ENCODE results near the gene KRTAP10-8. TPM values are rescaled to one million over a fixed set of nuclear protein-coding genes. Genes with fewer than 3 reads are reported as not detected.

The KRTAP10-8 gene
- not detected for polyA plus RNA-seq (2013, experiment 1 of 2)
- not detected for polyA plus RNA-seq (2013, experiment 2 of 2)

GRCh38 chr21:44612029-44612486 is at the start of gene KRTAP10-8:
Gene KRTAP10-8 (plus strand): TSS chr21:44612079. CDS start chr21:44612101, 22 bp downstream.
- peak within 1 kb of the TSS; percentile 22 for H3K23ac ChIP-seq (ENCODE audit: low read depth, low read length, poor library complexity)
- H2BK5ac ChIP-seq (ENCODE audit: low read length) = no peak within 1 kb of the TSS
- no peak for DNase-seq (ENCODE audit: low spot score)
- no peak within 1 kb of the TSS for H4K8ac ChIP-seq (ENCODE audit: low read depth, low read length)
- peak within 1 kb of the TSS; percentile 77 for H3K18ac ChIP-seq (ENCODE audit: low read length)
- H2BK12ac ChIP-seq (ENCODE audit: low read length) = peak within 1 kb of the TSS; percentile 41
- H4K91ac ChIP-seq (ENCODE audit: low read depth, low read length, poor library complexity) = peak within 1 kb of the TSS; percentile 77
- peak within 1 kb of the TSS; percentile 35 for H2BK120ac ChIP-seq (ENCODE audit: low read depth, low read length)
- peak within 1 kb of the TSS in 1 of 2 donors; percentile 22 for H3K4me3 ChIP-seq (ENCODE audit: low read length in 2 of 2)
- WGBS, 2 donors (ENCODE audit: extremely low coverage in 2 of 2, insufficient read length in 2 of 2, insufficient replicate concordance in 1 of 2) = no CpG with 5 or more reads among the region's 8 CpGs
- peak within 1 kb of the TSS; percentile 96 for H2AK5ac ChIP-seq (ENCODE audit: low read depth, low read length)
- peak within 1 kb of the TSS; percentile 61 for H3K9ac ChIP-seq (ENCODE audit: low read depth, low read length, poor library complexity)
- H3K9me3 ChIP-seq (replicated peaks in 1 of 2; ENCODE audit: control insufficient read depth in 2 of 2, insufficient read depth in 1 of 2, low read depth in 1 of 2, low read length in 2 of 2) = peaks cover 3 to 8% of the 10 kb centered on the region in 2 donors
- no peaks in the 10 kb centered on the region for H3K4me1 ChIP-seq (ENCODE audit: control insufficient read depth in 2 of 2, insufficient read depth in 1 of 2, low read depth in 1 of 2, low read length in 2 of 2)
- H3K27ac ChIP-seq (replicated peaks; ENCODE audit: low read length) = no peak within 1 kb of the TSS
- peak within 1 kb of the TSS; percentile 84 for H2BK15ac ChIP-seq (ENCODE audit: low read length)
- no peak within 1 kb of the TSS for H2AFZ ChIP-seq (ENCODE audit: low read length)
- H3K14ac ChIP-seq (ENCODE audit: low read length) = peak within 1 kb of the TSS; percentile 97
- no peak within 1 kb of the TSS for H3K4me2 ChIP-seq (ENCODE audit: insufficient read depth, low read length, poor library complexity, severe bottlenecking)
- no peaks in the 10 kb centered on the region for H3K79me1 ChIP-seq (ENCODE audit: low read depth, low read length)
- no peak within 1 kb of the TSS for H3K4ac ChIP-seq (ENCODE audit: low read length)
- no peaks in the 10 kb centered on the region for H3K36me3 ChIP-seq (replicated peaks in 1 of 2; ENCODE audit: control insufficient read depth in 2 of 2, insufficient read depth in 2 of 2, low read length in 2 of 2)
- H3K27me3 ChIP-seq (ENCODE audit: control insufficient read depth in 3 of 3, insufficient read depth in 3 of 3, low read depth in 1 of 3, low read length in 3 of 3) = no peaks in the 10 kb centered on the region

DNA sequence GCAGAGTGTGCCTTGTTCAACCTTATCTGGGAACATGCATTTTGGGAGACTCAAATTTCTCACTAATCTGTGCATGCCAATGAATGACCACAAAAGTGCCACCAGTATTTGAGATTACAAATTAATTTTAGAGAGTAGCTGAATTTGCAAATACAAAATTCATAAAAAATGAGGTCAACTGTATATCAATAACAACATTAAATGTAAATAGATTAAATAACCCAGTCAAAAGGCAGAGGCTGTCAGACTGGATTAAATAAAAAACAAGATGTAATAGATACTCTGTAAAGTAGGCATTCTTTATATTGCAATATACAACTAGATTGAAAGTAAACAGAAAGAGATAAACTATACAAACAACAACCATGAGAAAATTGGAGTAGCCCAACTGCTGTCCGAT is 47.8 kb upstream of the KRTAP10-8 start:
- Histone ChIP-seq H3K4ac (ENCODE audit: low read length) (no peak overlapping the region), H2AFZ (ENCODE audit: low read length) (no peak overlapping the region), H3K9ac (ENCODE audit: low read depth, low read length, poor library complexity) (no peak overlapping the region), H3K18ac (ENCODE audit: low read length) (no peak overlapping the region), H2BK15ac (ENCODE audit: low read length) (no peak overlapping the region), H3K14ac (ENCODE audit: low read length) (no peak overlapping the region), H2AK5ac (ENCODE audit: low read depth, low read length) (no peak overlapping the region), H3K23ac (ENCODE audit: low read depth, low read length, poor library complexity) (no peak overlapping the region), H3K79me1 (ENCODE audit: low read depth, low read length) (no peaks in the 10 kb centered on the region), H4K8ac (ENCODE audit: low read depth, low read length) (no peak overlapping the region), H3K36me3 (replicated peaks in 1 of 2; ENCODE audit: control insufficient read depth in 2 of 2, insufficient read depth in 2 of 2, low read length in 2 of 2) (no peaks in the 10 kb centered on the region), H2BK120ac (ENCODE audit: low read depth, low read length) (no peak overlapping the region), H3K27me3 (ENCODE audit: control insufficient read depth in 3 of 3, insufficient read depth in 3 of 3, low read depth in 1 of 3, low read length in 3 of 3) (no peaks in the 10 kb centered on the region), H3K4me3 (ENCODE audit: low read length in 2 of 2) (no peak overlapping the region), H2BK5ac (ENCODE audit: low read length) (no peak overlapping the region), H3K4me1 (ENCODE audit: control insufficient read depth in 2 of 2, insufficient read depth in 1 of 2, low read depth in 1 of 2, low read length in 2 of 2) (no peaks in the 10 kb centered on the region), H3K9me3 (replicated peaks in 1 of 2; ENCODE audit: control insufficient read depth in 2 of 2, insufficient read depth in 1 of 2, low read depth in 1 of 2, low read length in 2 of 2) (no peaks in the 10 kb centered on the region), H4K91ac (ENCODE audit: low read depth, low read length, poor library complexity) (no peak overlapping the region), H2BK12ac (ENCODE audit: low read length) (no peak overlapping the region), H3K27ac (replicated peaks; ENCODE audit: low read length) (no peak overlapping the region), H3K4me2 (ENCODE audit: insufficient read depth, low read length, poor library complexity, severe bottlenecking) (no peak overlapping the region)
- WGBS, 2 donors (ENCODE audit: extremely low coverage in 2 of 2, insufficient read length in 2 of 2, insufficient replicate concordance in 1 of 2) = no CpG with 5 or more reads among the region's 1 CpG
- DNase-seq (ENCODE audit: low spot score) = no peak

- Histone ChIP-seq H4K8ac (ENCODE audit: low read depth, low read length) (no peak overlapping the region), H2BK5ac (ENCODE audit: low read length) (no peak overlapping the region), H3K4me2 (ENCODE audit: insufficient read depth, low read length, poor library complexity, severe bottlenecking) (no peak overlapping the region), H3K27ac (replicated peaks; ENCODE audit: low read length) (no peak overlapping the region), H3K9ac (ENCODE audit: low read depth, low read length, poor library complexity) (no peak overlapping the region), H3K4me3 (ENCODE audit: low read length in 2 of 2) (no peak overlapping the region), H3K4ac (ENCODE audit: low read length) (no peak overlapping the region), H2BK120ac (ENCODE audit: low read depth, low read length) (no peak overlapping the region), H3K14ac (ENCODE audit: low read length) (no peak overlapping the region), H3K36me3 (replicated peaks in 1 of 2; ENCODE audit: control insufficient read depth in 2 of 2, insufficient read depth in 2 of 2, low read length in 2 of 2) (no peaks in the 10 kb centered on the region), H3K18ac (ENCODE audit: low read length) (no peak overlapping the region), H2AFZ (ENCODE audit: low read length) (no peak overlapping the region), H3K27me3 (ENCODE audit: control insufficient read depth in 3 of 3, insufficient read depth in 3 of 3, low read depth in 1 of 3, low read length in 3 of 3) (no peaks in the 10 kb centered on the region), H3K79me1 (ENCODE audit: low read depth, low read length) (no peaks in the 10 kb centered on the region), H2BK15ac (ENCODE audit: low read length) (no peak overlapping the region), H3K4me1 (ENCODE audit: control insufficient read depth in 2 of 2, insufficient read depth in 1 of 2, low read depth in 1 of 2, low read length in 2 of 2) (no peaks in the 10 kb centered on the region), H2AK5ac (ENCODE audit: low read depth, low read length) (no peak overlapping the region), H2BK12ac (ENCODE audit: low read length) (no peak overlapping the region), H3K23ac (ENCODE audit: low read depth, low read length, poor library complexity) (no peak overlapping the region), H4K91ac (ENCODE audit: low read depth, low read length, poor library complexity) (no peak overlapping the region), H3K9me3 (replicated peaks in 1 of 2; ENCODE audit: control insufficient read depth in 2 of 2, insufficient read depth in 1 of 2, low read depth in 1 of 2, low read length in 2 of 2) (no peaks in the 10 kb centered on the region)
- WGBS, 2 donors (ENCODE audit: extremely low coverage in 2 of 2, insufficient read length in 2 of 2, insufficient replicate concordance in 1 of 2) = no CpG with 5 or more reads among the region's 1 CpG
- no peak for DNase-seq (ENCODE audit: low spot score)
Observed at GRCh38 chr21:44564886-44565598, 46.8 kb upstream of the KRTAP10-8 start.

- H3K9ac ChIP-seq (ENCODE audit: low read depth, low read length, poor library complexity) = no peak overlapping the region
- H2BK120ac ChIP-seq (ENCODE audit: low read depth, low read length) = no peak overlapping the region
- H3K27ac ChIP-seq (replicated peaks; ENCODE audit: low read length) = no peak overlapping the region
- no peak overlapping the region for H3K23ac ChIP-seq (ENCODE audit: low read depth, low read length, poor library complexity)
- H3K4me1 ChIP-seq (ENCODE audit: control insufficient read depth in 2 of 2, insufficient read depth in 1 of 2, low read depth in 1 of 2, low read length in 2 of 2) = no peaks in the 10 kb centered on the region
- H3K79me1 ChIP-seq (ENCODE audit: low read depth, low read length) = no peaks in the 10 kb centered on the region
- no peak for DNase-seq (ENCODE audit: low spot score)
- WGBS, 2 donors (ENCODE audit: extremely low coverage in 2 of 2, insufficient read length in 2 of 2, insufficient replicate concordance in 1 of 2) = no CpG with 5 or more reads among the region's 1 CpG
- peaks cover 3 to 4% of the 10 kb centered on the region in 2 donors for H3K9me3 ChIP-seq (replicated peaks in 1 of 2; ENCODE audit: control insufficient read depth in 2 of 2, insufficient read depth in 1 of 2, low read depth in 1 of 2, low read length in 2 of 2)
- H2AFZ ChIP-seq (ENCODE audit: low read length) = no peak overlapping the region
- no peaks in the 10 kb centered on the region for H3K27me3 ChIP-seq (ENCODE audit: control insufficient read depth in 3 of 3, insufficient read depth in 3 of 3, low read depth in 1 of 3, low read length in 3 of 3)
- no peak overlapping the region for H3K14ac ChIP-seq (ENCODE audit: low read length)
- H2BK5ac ChIP-seq (ENCODE audit: low read length) = no peak overlapping the region
- H4K8ac ChIP-seq (ENCODE audit: low read depth, low read length) = no peak overlapping the region
- no peak overlapping the region for H2AK5ac ChIP-seq (ENCODE audit: low read depth, low read length)
- H3K4ac ChIP-seq (ENCODE audit: low read length) = no peak overlapping the region
- no peak overlapping the region for H3K18ac ChIP-seq (ENCODE audit: low read length)
- no peak overlapping the region for H4K91ac ChIP-seq (ENCODE audit: low read depth, low read length, poor library complexity)
- H2BK15ac ChIP-seq (ENCODE audit: low read length) = no peak overlapping the region
- no peak overlapping the region for H3K4me2 ChIP-seq (ENCODE audit: insufficient read depth, low read length, poor library complexity, severe bottlenecking)
- no peaks in the 10 kb centered on the region for H3K36me3 ChIP-seq (replicated peaks in 1 of 2; ENCODE audit: control insufficient read depth in 2 of 2, insufficient read depth in 2 of 2, low read length in 2 of 2)
- H2BK12ac ChIP-seq (ENCODE audit: low read length) = no peak overlapping the region
- H3K4me3 ChIP-seq (ENCODE audit: low read length in 2 of 2) = no peak overlapping the region
Observed at GRCh38 chr21:44566403-44566802, 45.5 kb upstream of the KRTAP10-8 start.
